SIG-M5 (cell line): ENCODE results near the gene COL17A1.

Source experiments
- DNase-seq: peaks from one replicate; lab custom pipeline; 2025; lab: John Stamatoyannopoulos, UW

The COL17A1 gene

GRCh38 chr10:103985726-103986125, 100.0 kb downstream of the COL17A1 start:
- DNase-seq, result no peak

DNA sequence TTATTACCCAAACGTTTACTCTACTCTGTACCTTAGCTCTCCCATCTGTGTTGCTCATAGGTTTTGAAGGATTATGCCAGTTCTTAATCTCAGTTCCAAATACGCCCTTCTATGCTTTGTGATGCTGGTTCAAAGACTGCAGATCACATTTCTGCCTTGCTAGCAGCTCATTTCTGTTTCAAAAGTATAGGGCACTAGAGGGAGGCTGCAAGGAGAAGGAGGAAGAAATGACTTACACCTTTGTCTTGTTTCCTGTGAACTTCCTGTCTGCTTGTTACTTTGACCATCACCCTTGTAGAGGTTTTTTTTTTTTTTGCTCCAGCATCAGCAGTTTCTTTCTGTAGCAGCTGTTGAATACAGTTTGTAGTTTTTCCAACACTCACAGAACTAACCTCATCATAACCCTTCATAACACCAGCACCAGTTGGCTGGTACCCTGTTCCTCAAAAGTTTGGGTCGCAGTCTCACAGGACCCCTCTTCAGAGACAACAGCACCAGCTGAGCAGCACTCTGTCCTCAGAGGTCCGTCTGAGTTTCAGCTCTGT, 102.2 kb downstream of the COL17A1 start:
- no peak for DNase-seq

DNA sequence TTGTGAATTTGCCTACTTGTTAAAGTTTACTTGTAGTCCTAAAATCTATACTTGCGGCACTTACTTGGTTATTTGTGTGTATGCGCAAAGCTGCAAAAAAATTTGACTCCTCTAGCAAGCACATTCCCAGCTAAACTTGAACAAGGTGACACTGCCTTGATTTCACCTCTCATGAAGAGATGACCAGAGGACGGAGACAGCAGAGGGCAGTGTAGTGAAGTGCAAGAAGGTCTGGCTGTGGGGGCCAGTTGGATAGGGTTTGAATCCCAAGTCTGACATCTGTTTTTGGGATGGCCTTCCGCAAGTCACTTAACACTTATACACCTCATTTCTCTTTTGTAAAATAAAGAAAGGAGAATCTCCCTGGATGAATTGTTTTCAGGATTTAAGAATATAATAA, 103.0 kb downstream of the COL17A1 start:
- no peak for DNase-seq
